Stimulated activated CD8-positive, alpha-beta memory T cell treated with anti-CD3 and anti-CD28 coated beads, Interleukin-2, amount 100 ng/mL, for 48 hours (primary cell): ENCODE results near the gene IPO9.

Experiments used
- DNase-seq, 2 donors: peaks; one replicate each; pipeline ENCODE4 v3.0.0-alpha.2; 2020; ENCODE audit warnings: low read depth in 2 of 2

The IPO9 gene

GRCh38 chr1:201828820-201829774, at the start of gene IPO9:
Gene IPO9 (plus strand): TSS chr1:201829157. CDS start chr1:201829210, 53 bp downstream.
- peak; percentile 94 for DNase-seq

GRCh38 chr1:201779351-201779880, 49.5 kb upstream of the IPO9 start:
- no peak for DNase-seq

- no peak for DNase-seq
These were observed 48.0 kb upstream of the IPO9 start for GRCh38 chr1:201780952-201781351.

- DNase-seq: no peak
These were observed 47.5 kb upstream of the IPO9 start for GRCh38 chr1:201781437-201781836.

- DNase-seq: no peak
These were observed 46.6 kb upstream of the IPO9 start for GRCh38 chr1:201782353-201782752.

- DNase-seq: no peak
These were observed 45.9 kb upstream of the IPO9 start for GRCh38 chr1:201783058-201783457.

GRCh38 chr1:201783572-201783971, 45.4 kb upstream of the IPO9 start:
- no peak for DNase-seq

GRCh38 chr1:201785291-201785690, 43.7 kb upstream of the IPO9 start:
- no peak for DNase-seq

- DNase-seq: no peak
These were observed 42.1 kb upstream of the IPO9 start for GRCh38 chr1:201786824-201787223.

- no peak for DNase-seq
These were observed 40.7 kb upstream of the IPO9 start for GRCh38 chr1:201788296-201788695.

GRCh38 chr1:201789245-201789644, 39.7 kb upstream of the IPO9 start:
- DNase-seq: no peak

GRCh38 chr1:201790261-201790660, 38.7 kb upstream of the IPO9 start:
- DNase-seq: no peak

GRCh38 chr1:201791051-201791778, 37.7 kb upstream of the IPO9 start:
- DNase-seq: no peak

GRCh38 chr1:201791779-201792173, 37.2 kb upstream of the IPO9 start:
- no peak for DNase-seq

GRCh38 chr1:201792534-201793305, 36.2 kb upstream of the IPO9 start:
- DNase-seq: peak; percentile 15 to 19

- no peak for DNase-seq
These were observed 35.5 kb upstream of the IPO9 start for GRCh38 chr1:201793306-201793925.

GRCh38 chr1:201795066-201795465, 33.9 kb upstream of the IPO9 start:
- no peak for DNase-seq

GRCh38 chr1:201800246-201800645, 28.7 kb upstream of the IPO9 start:
- DNase-seq: no peak

GRCh38 chr1:201806801-201807200, 22.2 kb upstream of the IPO9 start:
- DNase-seq: no peak

- no peak for DNase-seq
These were observed 20.9 kb upstream of the IPO9 start for GRCh38 chr1:201807958-201808632.

GRCh38 chr1:201808633-201808990, 20.3 kb upstream of the IPO9 start:
- no peak for DNase-seq
